Measurements from ENCODE around the gene EVA1C. TPM values are rescaled to one million over a fixed set of nuclear protein-coding genes. Genes with fewer than 3 reads are reported as not detected.

Gene EVA1C
- total RNA-seq, 1 experiment from 2014 or later, result 0.98 TPM

DNA sequence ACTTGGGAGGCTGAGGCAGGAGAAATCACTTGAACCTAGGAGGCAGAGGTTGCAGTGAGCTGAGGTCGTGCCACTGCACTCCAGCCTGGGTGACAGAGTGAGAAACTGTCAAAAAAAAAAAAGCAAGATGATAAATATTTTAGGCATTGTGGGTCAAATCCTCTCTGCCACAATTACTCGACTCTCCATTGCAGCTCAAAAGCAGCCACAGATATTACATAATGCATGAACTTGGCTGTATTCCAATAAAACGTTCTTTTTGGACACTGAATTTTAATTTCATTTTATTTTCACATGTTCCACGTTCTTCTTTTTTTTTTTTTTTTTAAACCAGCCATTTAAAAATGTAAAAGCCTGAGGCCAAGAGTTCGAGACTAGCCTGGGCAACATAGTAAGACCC, 103.4 kb downstream of the EVA1C start:
- H3K79me1 ChIP-seq (ENCODE audit: insufficient read depth, low read depth, low read length, poor library complexity, severe bottlenecking), result no peaks in the 10 kb centered on the region
- no peak overlapping the region for H2BK15ac ChIP-seq (ENCODE audit: low read depth, low read length)
- no peak overlapping the region for H3K4me2 ChIP-seq (ENCODE audit: insufficient read depth, insufficient read length, low read length)
- Mint-ChIP-seq H3K4me1 (peaks cover 5% of the 10 kb centered on the region in 2 experiments; a peak in 3 of 4 replicates), H3K27ac (no peak overlapping the region), H3K36me3 (ENCODE audit: insufficient read depth in 1 of 3, low read depth in 3 of 3) (peaks cover 0 to 9% (median 5%) of the 10 kb centered on the region in 3 experiments; a peak in 5 of 7 replicates), H3K4me3 (no peak overlapping the region), H3K9me3 (peaks cover 10% of the 10 kb centered on the region in 2 experiments; a peak in 4 of 5 replicates), H3K27me3 (ENCODE audit: low read depth) (no peaks in the 10 kb centered on the region)
- no peak overlapping the region for H3K27ac ChIP-seq (ENCODE audit: insufficient read length, low read depth, low read length)
- H4K20me1 ChIP-seq (ENCODE audit: control insufficient read depth, insufficient read depth, insufficient read length), result no peaks in the 10 kb centered on the region
- H4K8ac ChIP-seq (replicated peaks; ENCODE audit: insufficient read length, low read depth, low read length), result no peak overlapping the region
- H3K23me2 ChIP-seq (ENCODE audit: insufficient read length, low read depth, low read length, poor library complexity, severe bottlenecking), result no peaks in the 10 kb centered on the region
- H3K79me2 ChIP-seq (ENCODE audit: insufficient read depth, low read length), result no peaks in the 10 kb centered on the region
- H3K18ac ChIP-seq (ENCODE audit: insufficient read length, low read depth, low read length), result no peak overlapping the region
- no peaks in the 10 kb centered on the region for H3K9me3 ChIP-seq (ENCODE audit: control insufficient read depth, low read depth, low read length)
- no peaks in the 10 kb centered on the region for H3K4me1 ChIP-seq (ENCODE audit: insufficient read depth, low read length)
- H2AK5ac ChIP-seq (ENCODE audit: insufficient read length, low read length), result no peak overlapping the region
- H2BK20ac ChIP-seq (ENCODE audit: low read depth, low read length, poor library complexity, severe bottlenecking), result no peak overlapping the region
- H4K91ac ChIP-seq (ENCODE audit: insufficient read length, low read depth, low read length), result no peak overlapping the region
- no peak overlapping the region for H3K9ac ChIP-seq (ENCODE audit: extremely low read depth, insufficient read length, low read length)
- no peak overlapping the region for H4K5ac ChIP-seq (ENCODE audit: insufficient read length, low read depth, low read length)
- no peak overlapping the region for H3K56ac ChIP-seq (ENCODE audit: insufficient read length, low read depth, low read length)
- H2BK120ac ChIP-seq (ENCODE audit: low read depth, low read length, poor library complexity, severe bottlenecking), result no peak overlapping the region
- no peak overlapping the region for H3K4ac ChIP-seq (ENCODE audit: low read depth, low read length)
- H3T11ph ChIP-seq (ENCODE audit: low read length), result no peak overlapping the region
- DNase-seq, result no peak
- no peaks in the 10 kb centered on the region for H3K27me3 ChIP-seq (ENCODE audit: insufficient read depth, low read length)
- H3K23ac ChIP-seq (ENCODE audit: insufficient read length, low read depth, low read length), result no peak overlapping the region
- no peak for TF ChIP-seq CTCF (conservative IDR thresholded peaks at IDR 0.05)
- WGBS (ENCODE audit: extremely low coverage, insufficient read length, low lambda C conversion rate), result no CpG with 5 or more reads among the region's 5 CpGs
- H3K14ac ChIP-seq (ENCODE audit: insufficient read depth, low read length), result no peak overlapping the region
- H2BK5ac ChIP-seq (ENCODE audit: insufficient read length, low read length), result no peak overlapping the region
- no peak overlapping the region for H2AFZ ChIP-seq (ENCODE audit: low read length)
- no peak overlapping the region for H2BK12ac ChIP-seq (ENCODE audit: insufficient read length, low read depth, low read length)
